Esophagus mucosa (tissue), 1 donor: ENCODE measurements around the gene ZFYVE21. TPM values are rescaled to one million over a fixed set of nuclear protein-coding genes. Genes with fewer than 3 reads are reported as not detected.
A peak's percentile ranks its signal among the peaks of the same experiment; 100 is the strongest.

Source experiments
- ATAC-seq: fragments of 200-7000 bp; cut with Tn5 transposase; one replicate; pipeline ENCODE4 v1.9.1; 2020
- total RNA-seq: library from RNA; stranded (reverse); gene quantifications from one replicate; pipeline ENCODE4 v1.2.4, GENCODE V29; 2023
- donor health status: DM: yes; HTN: yes; CAD: no.

The ZFYVE21 gene
- total RNA-seq, 1 donor from 2014 or later, result 58.8 TPM

DNA sequence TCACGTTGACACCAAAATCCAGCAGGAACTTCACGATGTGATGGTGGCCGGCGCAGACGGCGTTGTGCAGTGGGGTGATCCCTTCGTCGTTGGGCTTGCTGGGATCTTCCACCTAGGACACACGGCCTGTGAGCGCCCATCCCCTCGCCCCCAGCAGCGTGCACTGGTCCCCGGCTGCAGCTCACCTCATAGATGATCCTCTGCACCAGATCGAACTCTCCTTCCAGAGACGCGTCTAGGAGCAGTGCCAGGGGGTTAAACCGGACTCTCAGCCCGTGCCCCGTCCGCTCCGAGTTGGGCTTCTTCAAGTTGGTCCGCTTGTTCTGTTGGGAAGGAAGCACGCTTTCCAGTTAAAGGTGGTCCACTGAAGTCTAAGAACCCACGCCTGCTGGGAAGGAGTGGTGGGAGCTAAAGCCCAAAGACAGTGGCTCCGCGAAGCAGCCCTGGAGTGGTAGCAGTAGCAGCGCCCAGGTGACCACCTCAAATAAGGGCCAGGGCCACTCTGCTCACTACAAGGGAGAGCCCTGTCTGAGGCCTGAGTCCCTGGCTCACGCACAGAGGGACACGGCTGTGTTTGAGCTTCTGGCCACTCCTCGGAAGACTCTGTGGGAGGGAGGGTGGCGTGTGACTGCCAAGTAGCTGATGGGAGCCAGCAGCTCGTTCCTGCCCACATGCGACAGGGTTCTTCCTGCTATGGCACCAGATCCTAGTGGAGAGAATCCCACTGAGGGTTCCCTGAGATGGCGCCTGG is 23.3 kb downstream of the ZFYVE21 start:
- ATAC-seq, result no peak

DNA sequence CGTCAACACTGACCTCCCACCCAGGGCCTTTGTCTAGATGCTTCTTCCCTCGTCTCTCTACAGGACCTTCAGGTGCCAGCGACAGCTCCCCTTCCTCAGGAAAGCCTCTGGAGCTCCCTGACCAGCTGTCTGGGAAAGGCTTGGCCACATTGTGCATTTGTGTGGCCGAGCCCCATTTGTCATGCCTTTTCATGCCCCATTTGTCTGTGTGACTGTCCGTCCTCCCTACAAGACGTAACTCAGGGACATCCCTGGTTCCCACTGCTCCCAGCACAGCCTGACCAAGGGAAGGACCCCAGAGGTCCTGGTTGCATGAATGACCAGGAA is 23.8 kb downstream of the ZFYVE21 start:
- ATAC-seq, result no peak

DNA sequence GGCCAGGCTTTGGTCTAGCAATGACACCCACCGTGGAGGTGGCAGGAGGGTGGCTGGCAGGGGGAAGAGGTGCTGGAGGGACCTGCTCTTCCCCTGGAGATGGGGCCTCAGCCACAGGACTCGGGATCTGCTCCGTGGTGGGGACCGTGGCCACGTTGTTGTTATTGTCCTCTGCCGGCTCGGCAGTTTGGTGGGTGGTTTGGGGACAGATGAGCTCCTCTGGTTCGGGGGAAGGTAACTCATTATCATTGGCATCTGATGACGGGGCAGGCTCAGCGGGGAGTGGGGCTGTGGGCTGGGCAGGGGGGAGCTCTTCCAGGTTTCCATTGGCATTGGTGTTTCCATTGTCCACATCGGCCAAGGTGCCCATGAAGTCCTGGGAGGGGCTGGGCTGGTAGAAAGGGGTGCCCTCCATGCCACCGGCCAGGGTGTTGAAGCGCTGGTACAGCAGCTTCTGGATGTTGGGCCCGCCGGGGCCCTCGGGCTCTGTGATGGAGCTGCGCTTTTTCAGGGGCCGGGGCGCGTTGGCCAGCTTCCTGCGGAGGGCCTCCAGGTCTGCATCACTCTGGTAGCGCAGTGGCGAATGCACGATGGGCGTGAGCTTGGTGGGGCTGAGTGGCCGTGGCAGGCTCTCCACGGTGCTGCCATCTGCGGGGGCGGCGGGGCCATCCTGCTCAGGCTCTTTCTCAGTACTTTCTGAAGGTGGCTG is 24.3 kb downstream of the ZFYVE21 start:
- ATAC-seq, result no peak

DNA sequence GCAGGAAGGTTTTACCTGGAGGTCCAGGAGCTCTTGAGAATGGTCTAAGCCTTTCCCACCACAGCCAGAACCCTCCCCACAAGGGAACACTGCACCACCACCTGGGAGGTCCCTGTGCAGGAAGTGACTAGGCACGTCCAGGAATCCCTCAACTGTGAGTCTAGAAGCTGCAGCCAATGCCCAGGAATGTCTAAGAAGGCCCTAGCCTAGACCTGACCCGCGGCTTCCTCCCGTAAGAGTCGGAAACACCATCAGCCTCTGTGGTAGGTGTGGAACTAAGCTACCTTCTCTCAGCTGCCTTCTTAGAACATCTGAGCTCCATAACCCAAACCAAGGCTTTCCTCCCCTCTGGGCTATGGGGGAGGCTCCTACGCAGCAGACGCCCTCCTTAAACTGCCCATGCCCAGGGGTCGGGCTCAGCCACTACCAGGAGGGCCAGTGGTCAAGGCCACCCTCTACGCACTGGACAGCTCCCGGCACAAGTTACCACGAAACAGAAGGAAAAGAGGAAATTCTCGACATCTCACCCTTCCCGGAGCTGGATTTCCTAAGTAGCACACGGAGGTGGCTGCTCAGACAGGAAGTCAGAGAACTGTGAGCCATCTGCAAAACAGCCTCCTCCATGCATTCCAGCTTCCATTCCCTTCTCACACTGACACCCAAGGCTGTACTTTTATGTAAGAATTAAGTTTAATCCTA is 25.5 kb downstream of the ZFYVE21 start:
- ATAC-seq, result no peak

DNA sequence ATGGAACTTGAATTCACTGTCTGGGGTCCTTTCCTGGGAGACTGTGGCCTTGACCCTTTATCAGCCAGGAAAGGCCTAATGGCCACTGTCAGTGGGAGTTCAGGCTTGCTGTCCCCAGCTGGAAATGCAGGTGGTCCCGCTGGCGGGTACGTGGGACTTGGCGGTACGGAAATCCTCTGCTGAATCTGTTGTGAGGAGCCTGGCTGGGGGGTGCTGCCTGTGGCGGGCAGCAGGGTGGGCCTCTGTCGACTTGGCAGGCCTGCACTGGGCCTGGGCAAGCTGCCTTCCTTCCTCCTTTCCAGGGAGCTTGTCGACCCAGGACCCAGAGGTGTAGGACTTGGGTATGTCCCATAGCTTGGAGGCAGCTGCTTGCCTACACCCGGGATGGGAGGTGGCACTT is 26.3 kb downstream of the ZFYVE21 start:
- no peak for ATAC-seq

DNA sequence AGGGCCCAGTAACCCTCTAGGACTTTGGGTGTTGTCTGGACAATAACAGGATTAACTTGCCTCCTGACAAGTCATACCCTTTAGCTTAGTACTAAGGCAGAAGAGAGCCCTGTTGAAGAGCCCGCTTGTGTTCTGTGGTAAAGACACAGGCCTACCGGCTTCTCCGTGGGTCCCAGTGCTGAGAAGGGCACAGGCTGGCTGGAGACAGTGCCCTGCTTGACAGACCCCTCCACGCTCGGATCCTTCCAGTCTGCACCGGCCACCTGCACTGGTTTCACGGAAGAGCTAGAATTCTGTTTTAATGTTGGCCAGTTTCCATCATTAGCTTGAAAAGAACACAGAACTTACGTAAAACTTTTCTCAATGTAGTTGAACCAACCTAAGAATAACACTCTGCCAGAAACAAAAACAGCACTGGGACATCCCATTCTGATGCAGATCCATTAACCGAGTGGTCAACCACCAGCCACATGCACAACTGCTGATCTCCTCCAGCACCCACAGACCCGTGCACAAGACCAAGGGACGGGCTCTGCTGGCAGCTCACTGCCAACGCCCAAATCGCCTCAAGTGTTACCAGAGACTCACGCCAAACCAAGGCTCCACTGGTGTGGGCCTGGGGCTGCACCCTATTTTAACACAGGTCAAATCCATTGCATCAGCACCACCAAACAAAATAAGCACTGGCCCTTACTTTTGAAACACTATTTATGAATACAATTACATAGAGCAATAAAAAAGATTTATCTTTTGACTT is 27.1 kb downstream of the ZFYVE21 start:
- ATAC-seq, result peak; percentile 22

DNA sequence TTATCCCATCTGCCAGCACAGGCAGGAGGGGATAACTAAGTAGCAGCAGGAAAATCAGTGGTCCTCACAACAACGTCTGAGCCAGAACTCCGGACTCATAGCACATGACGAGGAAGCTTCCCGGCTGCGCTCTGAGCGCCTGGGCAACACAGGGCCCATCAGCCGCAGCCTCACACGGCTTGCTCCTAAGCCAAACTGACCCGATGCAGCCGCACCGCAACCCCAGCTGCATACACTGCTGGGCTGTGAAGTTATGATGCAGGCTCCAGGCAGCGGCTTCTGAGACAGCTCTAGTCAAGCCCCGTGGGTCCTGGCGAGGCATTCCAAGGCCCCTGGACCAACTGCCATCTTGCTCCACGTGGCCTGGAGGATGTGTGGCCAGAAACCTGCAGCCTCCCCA is 28.1 kb downstream of the ZFYVE21 start:
- no peak for ATAC-seq

DNA sequence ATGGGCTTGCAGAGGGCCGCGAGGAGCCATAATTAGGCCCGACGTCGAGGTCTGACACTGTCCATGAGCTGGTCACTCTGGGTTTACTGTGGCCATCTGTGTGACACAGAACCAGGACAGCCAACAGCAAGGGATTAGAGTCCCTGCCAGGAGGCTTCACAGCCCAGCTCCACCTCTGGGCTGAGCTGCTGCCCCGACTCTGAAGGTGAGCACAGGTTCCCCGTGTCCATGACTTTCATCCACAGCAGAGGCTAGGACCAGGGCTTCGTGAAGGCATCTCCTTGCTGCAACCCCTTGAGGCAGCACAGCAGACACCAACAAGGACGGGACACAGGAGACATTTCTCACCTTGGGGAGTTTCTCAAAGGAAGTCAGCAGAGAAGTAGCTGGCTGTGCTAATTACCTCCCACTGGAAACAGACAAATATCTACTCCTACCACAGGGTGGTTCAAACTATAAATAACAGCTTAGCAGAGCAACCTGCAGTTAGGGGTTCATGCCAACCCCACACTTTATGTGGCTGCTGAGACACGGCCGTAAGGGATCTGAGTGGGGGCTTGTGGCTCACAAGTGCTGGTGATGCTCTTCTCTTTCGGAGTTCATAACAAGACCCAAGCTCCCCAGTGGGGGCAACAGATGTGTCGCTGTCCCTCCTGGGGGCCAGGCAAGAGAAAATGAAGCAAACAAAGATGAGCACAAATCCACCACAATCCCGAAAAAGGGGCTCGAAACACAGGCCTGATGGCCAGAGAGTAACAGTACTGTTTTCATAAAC is 29.2 kb downstream of the ZFYVE21 start:
- no peak for ATAC-seq

DNA sequence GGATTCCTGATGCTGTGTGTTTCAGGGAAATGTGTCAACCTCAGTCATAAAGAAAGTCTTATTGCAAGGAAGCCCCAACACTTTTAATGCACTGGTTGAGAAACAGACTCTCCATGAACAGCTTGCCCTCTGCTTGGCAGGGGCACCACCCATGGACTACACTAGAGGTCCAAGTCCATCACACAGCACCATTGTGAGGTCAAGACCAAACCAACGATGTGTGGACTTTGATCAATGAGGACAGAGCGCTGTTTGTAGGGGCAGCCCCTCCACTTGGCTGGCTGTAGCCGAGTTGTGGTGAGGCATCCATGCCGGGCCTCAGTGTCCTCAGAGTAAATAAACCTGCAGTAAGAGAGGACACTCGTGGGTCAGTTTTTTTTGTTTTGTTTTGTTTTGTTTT is 29.8 kb downstream of the ZFYVE21 start:
- no peak for ATAC-seq

DNA sequence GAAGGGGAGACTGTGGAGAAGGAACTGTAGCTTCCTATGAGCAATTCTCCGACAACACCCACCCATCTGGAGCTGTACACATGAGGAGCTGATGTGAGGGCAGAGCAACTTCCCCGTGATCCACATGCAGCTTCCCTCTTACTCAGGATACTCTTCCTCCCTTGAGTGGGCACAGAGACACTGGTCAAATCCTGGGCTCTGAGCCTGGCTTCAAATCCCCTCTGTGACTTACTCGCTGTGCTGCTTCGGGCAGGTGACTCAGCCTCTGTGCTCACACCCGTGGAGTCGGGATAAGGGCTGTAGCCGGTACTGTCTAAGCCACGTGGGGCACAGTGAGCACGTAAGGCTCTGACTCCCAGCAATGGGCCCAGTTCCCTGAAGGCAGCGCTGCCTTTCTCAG is 31.1 kb downstream of the ZFYVE21 start:
- ATAC-seq, result peak; percentile 88

DNA sequence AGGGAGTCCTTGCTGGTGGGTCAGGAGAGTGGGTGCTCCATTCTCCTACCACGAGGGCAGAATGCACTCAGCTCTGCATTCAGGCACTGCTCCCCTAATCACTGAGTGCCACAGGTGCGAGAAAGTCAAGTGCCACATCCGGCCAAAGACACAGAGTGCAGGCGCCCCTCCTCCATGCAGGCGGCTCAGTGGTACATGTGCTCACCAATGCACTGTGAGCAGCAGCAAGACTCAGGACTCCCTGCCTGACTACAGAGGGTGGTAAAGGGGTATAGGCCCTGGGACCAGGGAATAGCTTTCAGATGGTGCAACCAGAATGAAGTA is 32.9 kb downstream of the ZFYVE21 start:
- no peak for ATAC-seq

DNA sequence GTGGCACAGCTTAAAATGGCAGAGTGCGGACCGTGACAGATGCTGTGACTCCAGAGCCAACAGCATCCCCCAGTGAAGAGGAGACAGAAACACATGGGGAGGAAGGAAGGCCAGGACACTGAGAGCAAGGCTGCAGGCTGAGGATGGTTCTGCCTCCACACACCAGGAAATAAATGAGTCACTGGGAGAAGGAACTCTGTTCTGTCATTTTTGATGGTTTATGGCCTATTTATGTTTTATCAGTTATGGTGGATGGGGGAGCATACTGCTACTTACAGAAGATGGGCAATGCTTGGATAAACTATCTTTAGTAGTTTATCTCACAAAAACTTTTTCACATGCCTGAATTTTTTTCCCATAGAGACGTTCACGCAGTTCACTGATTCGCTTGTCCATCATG is 33.8 kb downstream of the ZFYVE21 start:
- no peak for ATAC-seq

DNA sequence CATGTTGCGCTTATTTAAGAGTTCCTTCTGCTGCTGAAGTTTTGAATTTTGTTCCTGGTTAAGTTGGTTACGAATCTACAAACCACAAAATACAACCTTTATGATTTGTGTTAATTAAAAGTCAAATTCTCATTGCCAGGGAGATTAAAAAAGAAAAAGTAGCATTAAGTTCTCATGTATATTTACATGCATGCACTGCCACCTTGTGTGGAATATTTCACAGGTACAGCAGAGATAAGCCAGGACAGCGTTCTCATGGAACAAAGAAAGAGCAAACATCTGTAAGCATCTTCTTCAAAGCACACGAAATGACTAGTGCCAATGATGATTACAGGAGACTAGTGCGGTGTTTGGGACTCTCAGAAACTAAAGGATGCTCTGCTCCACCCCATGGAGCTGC is 34.2 kb downstream of the ZFYVE21 start:
- ATAC-seq, result no peak

DNA sequence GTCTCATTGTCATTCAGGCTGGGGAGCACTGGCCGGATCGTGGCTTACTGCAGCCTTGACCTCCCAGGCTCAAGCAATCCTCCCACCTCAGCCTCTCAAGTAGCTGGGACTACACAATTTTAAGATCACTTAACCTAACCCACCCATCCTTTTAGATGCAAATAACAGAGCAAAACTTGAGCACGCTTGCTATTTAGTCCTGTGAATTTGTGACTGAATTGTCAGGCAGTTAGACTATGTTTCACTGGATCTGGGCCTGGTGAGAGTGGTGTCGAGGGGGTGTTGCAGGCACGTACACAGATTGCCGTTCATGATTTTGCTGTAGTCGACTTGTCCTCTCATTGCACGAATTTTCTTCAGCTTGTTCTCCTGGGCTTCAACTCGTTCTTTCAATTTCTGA is 38.2 kb downstream of the ZFYVE21 start:
- ATAC-seq, result no peak

DNA sequence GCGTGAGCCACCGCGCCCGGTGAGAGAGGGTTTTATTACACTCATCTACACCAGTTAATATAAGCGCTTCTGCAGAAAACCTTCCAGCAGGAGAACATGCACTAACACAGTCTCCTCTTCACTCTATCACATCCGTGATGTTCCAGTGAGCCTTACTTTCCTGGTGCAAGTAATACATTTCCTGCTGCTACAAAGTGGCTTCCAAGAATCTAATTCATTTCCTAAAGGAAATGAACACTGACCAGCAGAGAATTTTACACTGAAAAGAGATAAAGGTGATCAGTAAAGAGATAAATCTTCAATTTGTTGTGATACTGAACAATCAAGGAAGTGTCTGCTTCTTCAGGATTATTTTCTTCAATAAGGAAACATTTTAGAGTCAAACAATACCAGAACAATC is 39.5 kb downstream of the ZFYVE21 start:
- no peak for ATAC-seq

DNA sequence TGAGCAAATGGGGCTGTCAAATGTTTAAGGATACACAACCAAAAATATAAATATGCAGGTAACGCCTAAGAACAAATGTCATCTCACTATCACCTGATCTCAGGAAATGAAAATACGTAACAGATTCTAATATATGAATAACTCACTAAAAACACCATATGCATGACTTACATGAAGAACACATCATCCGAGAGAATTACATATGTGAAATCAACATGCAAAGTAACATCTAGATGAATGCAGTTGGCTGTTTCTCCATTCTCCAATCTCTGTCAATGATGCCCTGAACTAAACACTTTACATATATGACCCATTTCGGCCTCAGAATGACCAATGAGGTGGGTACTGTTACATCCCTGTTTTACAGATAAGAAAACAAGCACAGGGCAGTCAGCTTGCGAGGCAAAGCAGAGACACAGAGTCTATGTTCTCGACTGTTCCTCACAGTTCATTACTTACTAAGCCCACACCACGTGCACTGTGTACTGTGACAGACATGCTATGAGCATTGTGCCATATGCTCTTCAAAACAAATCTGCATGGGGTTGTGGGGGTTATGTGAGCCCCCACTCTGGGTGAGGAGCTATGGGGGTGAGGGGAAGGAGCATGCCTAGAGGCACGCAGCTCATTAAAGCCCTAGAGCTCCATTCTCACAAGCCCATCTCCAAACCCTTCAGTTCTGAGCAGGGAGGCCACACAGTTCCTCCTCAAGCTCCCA is 42.6 kb downstream of the ZFYVE21 start:
- peak; percentile 26 for ATAC-seq

DNA sequence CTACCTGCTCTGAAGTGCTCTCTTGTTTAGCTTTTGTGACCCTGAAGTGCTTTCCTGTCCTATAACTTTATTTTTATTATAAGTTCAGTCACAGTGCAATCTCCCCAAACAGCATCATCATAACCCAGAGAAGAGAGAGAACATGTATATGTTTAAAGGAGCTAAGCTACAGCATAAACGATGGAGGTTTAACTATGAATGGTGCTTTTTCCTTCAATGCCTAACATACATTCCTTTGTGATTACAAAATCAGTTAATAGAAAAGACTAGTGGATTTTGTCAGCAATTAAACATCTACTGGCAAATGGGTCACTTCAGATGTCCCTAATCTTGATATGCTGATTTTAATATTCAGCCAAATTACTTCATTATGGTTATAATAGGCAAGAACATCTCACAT is 46.4 kb downstream of the ZFYVE21 start:
- no peak for ATAC-seq

DNA sequence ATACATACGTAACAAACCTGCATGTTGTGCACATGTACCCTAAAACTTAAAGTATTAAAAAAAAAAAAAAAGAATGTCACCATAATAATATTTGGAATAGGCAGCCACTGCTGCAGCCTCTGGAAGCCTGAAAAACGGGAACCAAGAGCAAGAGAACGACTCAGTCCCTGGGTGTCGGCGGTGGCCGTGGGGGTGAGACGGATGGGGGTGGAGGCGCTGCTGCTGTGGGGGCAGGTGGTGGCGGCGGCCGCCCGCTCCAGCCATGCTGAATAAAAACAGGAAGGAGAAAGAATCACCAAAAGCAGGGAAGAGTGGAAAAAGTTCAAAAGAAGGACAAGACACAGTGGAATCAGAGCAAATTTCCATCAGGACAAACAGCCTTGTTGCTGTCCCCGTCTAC is 46.9 kb downstream of the ZFYVE21 start:
- no peak for ATAC-seq

DNA sequence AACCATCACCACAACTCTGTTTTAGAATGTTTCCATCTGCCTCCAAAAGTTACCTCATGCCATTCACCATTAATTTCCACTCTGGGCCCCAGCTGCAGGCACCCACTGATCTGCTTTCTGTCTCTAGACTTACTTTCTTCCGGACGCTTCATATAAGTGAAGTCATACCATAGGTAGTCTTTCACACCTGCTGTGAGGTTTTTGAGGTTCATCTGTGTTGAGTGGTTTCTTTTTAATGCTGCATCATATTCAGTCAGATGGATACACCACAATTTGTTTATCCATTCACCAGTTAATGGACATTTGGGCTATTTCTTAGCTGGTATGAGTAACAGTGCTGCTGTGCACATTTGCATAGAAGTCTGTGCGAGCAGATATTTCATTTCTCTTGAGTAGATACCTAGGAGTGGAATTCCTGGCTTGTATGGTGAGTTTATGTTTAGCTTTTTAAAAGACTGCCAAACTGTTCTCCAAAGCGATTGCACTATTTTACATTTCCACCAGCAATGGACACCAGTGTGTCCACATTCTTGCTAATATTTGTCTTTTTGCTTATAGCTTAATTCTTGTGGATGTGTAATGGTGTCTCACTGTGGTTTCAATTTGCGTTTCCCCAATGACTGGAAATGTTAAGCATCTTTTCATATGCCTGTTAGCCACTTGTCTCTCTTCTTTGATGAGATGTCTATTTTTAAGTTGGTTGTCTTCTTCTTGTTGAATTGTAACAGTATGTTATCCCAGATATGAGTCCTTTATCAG is 48.3 kb downstream of the ZFYVE21 start:
- no peak for ATAC-seq

DNA sequence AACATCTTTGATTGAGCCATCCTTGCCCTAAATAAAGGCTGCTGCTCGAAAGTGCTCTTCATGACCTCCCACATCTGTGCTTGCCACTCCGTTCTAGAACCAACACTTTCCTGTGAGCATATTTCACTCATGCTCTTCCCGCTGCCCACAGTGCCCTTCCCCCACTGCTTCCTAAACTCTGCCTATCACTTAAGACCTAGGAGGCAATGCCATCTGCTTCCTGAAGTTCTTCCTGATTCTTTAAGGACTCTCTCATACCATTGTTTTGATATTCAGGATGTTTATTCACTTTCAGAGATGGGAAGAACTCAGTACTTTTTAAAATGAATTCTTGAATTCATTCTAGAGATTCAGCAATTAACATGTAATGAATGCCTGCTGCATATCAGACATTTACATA is 49.9 kb downstream of the ZFYVE21 start:
- ATAC-seq, result no peak

DNA sequence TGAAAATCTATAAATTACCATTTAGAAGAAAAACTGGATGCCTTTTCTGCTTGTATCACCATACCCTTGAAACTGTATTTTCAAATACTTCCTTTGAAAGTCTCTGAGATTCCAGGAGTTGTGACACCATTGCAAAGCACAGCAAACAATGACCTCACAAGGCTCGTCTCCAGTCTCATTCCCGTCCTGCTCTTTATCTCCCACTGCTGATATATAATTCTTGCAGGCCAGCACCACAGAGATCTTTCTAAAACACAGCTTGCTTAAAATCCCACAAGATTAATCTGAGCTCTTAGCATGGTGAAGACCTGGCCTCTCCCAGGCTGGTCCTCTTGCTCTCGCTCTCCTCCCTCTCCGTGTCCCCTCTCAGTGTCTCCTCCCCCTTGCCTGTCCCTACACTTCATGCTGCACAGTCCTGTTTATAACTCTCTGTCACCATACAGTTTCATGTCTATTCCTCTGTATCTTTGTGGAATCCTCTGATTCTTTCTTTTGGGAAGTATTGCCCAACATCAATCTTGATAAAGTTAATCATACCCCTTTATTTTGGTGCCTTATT is 51.8 kb downstream of the ZFYVE21 start:
- no peak for ATAC-seq
